ENCODE measurements around the gene CRISPLD2. TPM values are rescaled to one million over a fixed set of nuclear protein-coding genes. Genes with fewer than 3 reads are reported as not detected.
"Not testable (repeated sequence)": the region's sequence is repeated elsewhere in the genome, so short reads cannot be mapped to it uniquely, and the experiment has no call there.

CRISPLD2 gene
- total RNA-seq, 1 experiment from 2014 or later: 6.5 TPM

GRCh38 chr16:84828322-84828721, 8.5 kb downstream of the CRISPLD2 start:
- no peak for TF ChIP-seq CTCF (IDR thresholded peaks at IDR 0.05; ENCODE audit: unreplicated experiment)
- Mint-ChIP-seq H3K27ac (ENCODE audit: unreplicated experiment) (no peak overlapping the region), H3K4me1 (ENCODE audit: low read depth, unreplicated experiment) (no peaks in the 10 kb centered on the region), H3K4me3 (ENCODE audit: low read depth, unreplicated experiment) (no peak overlapping the region), H3K27me3 (ENCODE audit: unreplicated experiment) (peaks cover 61% of the 10 kb centered on the region), H3K9me3 (ENCODE audit: low read depth, unreplicated experiment) (no peaks in the 10 kb centered on the region), H3K36me3 (ENCODE audit: insufficient read depth, unreplicated experiment) (no peaks in the 10 kb centered on the region)
- no peak for DNase-seq
- BruUV-seq (replicated peaks): no TSS peak
- CTCF ChIA-PET: interaction anchor here (0.5 to 1.0 kb wide), 2 partner anchors 9 to 156 kb away, joined by 3 read pairs; no protein-coding TSS in a partner anchor
- intact Hi-C loops (cut with micrococcal nuclease; ENCODE audit: unreplicated experiment): no loop called here

- DNase-seq: no peak
- BruUV-seq (replicated peaks): no TSS peak
- H3K9me3 Mint-ChIP-seq (ENCODE audit: low read depth, unreplicated experiment): no peaks in the 10 kb centered on the region
- no peaks in the 10 kb centered on the region for H3K4me1 Mint-ChIP-seq (ENCODE audit: low read depth, unreplicated experiment)
- H3K27ac Mint-ChIP-seq (ENCODE audit: unreplicated experiment): no peak overlapping the region
- TF ChIP-seq CTCF (IDR thresholded peaks at IDR 0.05; ENCODE audit: unreplicated experiment): no peak
- CTCF ChIA-PET: interaction anchor here (0.6 kb wide), 1 partner anchor 12 kb away, joined by 4 read pairs; no protein-coding TSS in a partner anchor
- H3K27me3 Mint-ChIP-seq (ENCODE audit: unreplicated experiment): peaks cover 61% of the 10 kb centered on the region
- H3K4me3 Mint-ChIP-seq (ENCODE audit: low read depth, unreplicated experiment): no peak overlapping the region
- no peaks in the 10 kb centered on the region for H3K36me3 Mint-ChIP-seq (ENCODE audit: insufficient read depth, unreplicated experiment)
- intact Hi-C loops (cut with micrococcal nuclease; ENCODE audit: unreplicated experiment): no loop called here
Measured at GRCh38 chr16:84829168-84829965, 9.6 kb downstream of the CRISPLD2 start.

GRCh38 chr16:84830765-84831384, 11.1 kb downstream of the CRISPLD2 start:
- no peak for TF ChIP-seq CTCF (IDR thresholded peaks at IDR 0.05; ENCODE audit: unreplicated experiment)
- Mint-ChIP-seq H3K27ac (ENCODE audit: unreplicated experiment) (no peak overlapping the region), H3K9me3 (ENCODE audit: low read depth, unreplicated experiment) (no peaks in the 10 kb centered on the region), H3K4me3 (ENCODE audit: low read depth, unreplicated experiment) (no peak overlapping the region), H3K36me3 (ENCODE audit: insufficient read depth, unreplicated experiment) (no peaks in the 10 kb centered on the region), H3K4me1 (ENCODE audit: low read depth, unreplicated experiment) (no peaks in the 10 kb centered on the region), H3K27me3 (ENCODE audit: unreplicated experiment) (peaks cover 50% of the 10 kb centered on the region)
- CTCF ChIA-PET: interaction anchor here (1.0 to 1.3 kb wide), 2 partner anchors 10 to 12 kb away, joined by 4 read pairs; partner anchors contain the start of gene CRISPLD2
- DNase-seq: no peak
- intact Hi-C loops (cut with micrococcal nuclease; ENCODE audit: unreplicated experiment): no loop called here
- no TSS peak for BruUV-seq (replicated peaks)

- H3K9me3 Mint-ChIP-seq (ENCODE audit: low read depth, unreplicated experiment); intact Hi-C loops (cut with micrococcal nuclease; ENCODE audit: unreplicated experiment); H3K27ac Mint-ChIP-seq (ENCODE audit: unreplicated experiment); H3K4me1 Mint-ChIP-seq (ENCODE audit: low read depth, unreplicated experiment); BruUV-seq (replicated peaks); H3K4me3 Mint-ChIP-seq (ENCODE audit: low read depth, unreplicated experiment); DNase-seq; H3K36me3 Mint-ChIP-seq (ENCODE audit: insufficient read depth, unreplicated experiment): not testable (repeated sequence)
- H3K27me3 Mint-ChIP-seq (ENCODE audit: unreplicated experiment): peaks cover 50% of the 10 kb centered on the region
- CTCF ChIA-PET: interaction anchor here (1.0 kb wide), 1 partner anchor 9 kb away, joined by 4 read pairs; no protein-coding TSS in a partner anchor
Measured at GRCh38 chr16:84831728-84832127, 11.9 kb downstream of the CRISPLD2 start.

Measured in Calu3 (cell line).